ENCODE measurements around the gene ALS2CL.
A peak's percentile ranks its signal among the peaks of the same experiment; 100 is the strongest.

ALS2CL gene

GRCh38 chr3:46701181-46701939 lies 7.9 kb upstream of the ALS2CL start, which contains the start of gene TMIE:
TMIE (plus strand) TSS chr3:46701392; CDS start chr3:46701488, 96 bp downstream.
- DNase-seq = no peak

DNA sequence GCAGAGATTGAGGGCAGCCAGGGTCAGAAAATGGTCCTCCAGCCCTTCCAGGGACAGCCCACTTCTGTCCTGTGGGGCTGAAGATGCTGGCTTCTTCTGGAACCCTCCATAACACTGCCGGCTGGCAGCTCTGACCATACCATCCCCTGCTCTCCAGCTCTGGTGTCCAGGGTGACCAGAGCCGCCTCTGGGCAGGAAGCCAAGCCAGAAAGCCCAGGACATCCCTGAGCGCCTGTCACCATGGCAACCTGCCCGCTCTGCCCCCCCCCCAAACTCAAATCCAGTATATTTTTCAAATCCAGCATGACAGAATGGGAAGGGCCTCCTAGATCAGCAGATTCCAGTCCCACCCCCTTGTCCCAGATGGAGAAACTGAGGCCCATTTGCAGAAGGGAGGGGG lies 7.3 kb upstream of the ALS2CL start:
- DNase-seq = no peak

GRCh38 chr3:46699676-46700523 lies 6.4 kb upstream of the ALS2CL start:
- no peak for DNase-seq

- DNase-seq = no peak
These were observed 2.7 kb upstream of the ALS2CL start for GRCh38 chr3:46695962-46696894.

GRCh38 chr3:46695177-46695961 lies 1.9 kb upstream of the ALS2CL start:
- DNase-seq = peak; percentile 40

GRCh38 chr3:46694520-46694919 lies 1.0 kb upstream of the ALS2CL start:
- no peak for DNase-seq

- DNase-seq = no peak
These were observed 380 bp upstream of the ALS2CL start for GRCh38 chr3:46693892-46694226.

DNA sequence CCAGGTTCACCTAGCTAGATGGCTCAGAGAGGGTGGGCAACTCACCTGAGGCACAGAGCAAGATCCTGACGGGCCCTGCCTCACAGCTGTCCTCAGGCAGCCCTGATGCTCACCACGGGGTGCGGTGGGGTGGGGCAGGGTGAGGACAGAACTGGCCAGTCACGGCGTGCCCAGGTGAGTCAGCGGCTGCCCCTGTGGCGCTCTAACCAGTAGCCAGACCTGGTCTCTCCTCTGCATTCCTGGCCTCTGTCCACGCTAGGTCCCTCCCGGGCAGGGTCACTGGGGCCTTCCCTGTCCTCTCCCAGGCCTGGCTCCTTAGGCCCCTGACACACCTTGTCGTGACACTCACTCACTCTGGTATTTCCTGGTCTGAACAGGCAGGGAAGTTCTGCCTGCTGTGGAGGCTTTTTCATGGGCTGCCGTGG lies 901 bp downstream of the ALS2CL start:
- DNase-seq = no peak

DNA sequence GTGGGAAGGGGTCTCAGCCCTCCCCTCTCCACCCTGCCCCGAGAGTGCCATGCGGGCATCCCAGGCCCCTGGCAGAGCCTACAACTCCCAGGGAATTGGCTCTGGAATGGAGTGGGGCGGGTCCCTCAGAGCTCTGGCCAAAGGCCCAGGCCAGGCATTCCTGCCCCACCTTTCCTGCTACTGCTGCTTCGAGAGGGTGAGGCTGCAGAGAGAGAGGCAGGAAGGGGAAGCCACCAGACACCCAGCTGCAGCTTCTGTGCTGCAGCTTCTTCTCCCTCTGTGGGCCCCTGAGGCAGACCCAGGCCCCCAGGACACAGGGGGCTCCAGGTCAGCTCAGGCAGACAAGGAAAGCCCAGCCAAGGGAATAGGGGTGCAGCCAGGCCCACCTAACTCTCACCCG lies 2.7 kb downstream of the ALS2CL start:
- DNase-seq = no peak

GRCh38 chr3:46685446-46685845 lies 8.0 kb downstream of the ALS2CL start:
- DNase-seq = no peak

GRCh38 chr3:46684891-46685290 lies 8.6 kb downstream of the ALS2CL start:
- no peak for DNase-seq

DNA sequence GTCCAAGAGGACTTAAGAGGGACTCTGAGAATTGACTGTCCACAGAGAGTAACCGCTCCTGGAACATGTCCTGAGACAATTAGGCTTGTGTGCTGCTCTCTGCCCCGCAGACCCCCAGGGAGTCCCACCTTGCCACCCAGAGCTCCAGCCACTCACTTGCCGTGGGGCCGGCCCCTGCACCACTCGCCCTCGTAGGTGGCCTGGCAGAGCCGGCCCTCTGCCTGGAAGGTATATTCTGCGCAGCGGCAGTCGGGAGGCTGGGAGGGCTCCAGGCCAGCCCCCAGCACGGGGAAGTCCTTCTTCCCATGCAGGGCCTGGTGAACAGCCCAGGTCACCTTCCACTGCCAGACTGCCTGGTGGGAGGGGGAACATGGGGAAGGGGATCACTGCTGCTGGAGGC lies 10.5 kb downstream of the ALS2CL start:
- DNase-seq = no peak

GRCh38 chr3:46681856-46682540 lies 11.5 kb downstream of the ALS2CL start:
- no peak for DNase-seq

DNA sequence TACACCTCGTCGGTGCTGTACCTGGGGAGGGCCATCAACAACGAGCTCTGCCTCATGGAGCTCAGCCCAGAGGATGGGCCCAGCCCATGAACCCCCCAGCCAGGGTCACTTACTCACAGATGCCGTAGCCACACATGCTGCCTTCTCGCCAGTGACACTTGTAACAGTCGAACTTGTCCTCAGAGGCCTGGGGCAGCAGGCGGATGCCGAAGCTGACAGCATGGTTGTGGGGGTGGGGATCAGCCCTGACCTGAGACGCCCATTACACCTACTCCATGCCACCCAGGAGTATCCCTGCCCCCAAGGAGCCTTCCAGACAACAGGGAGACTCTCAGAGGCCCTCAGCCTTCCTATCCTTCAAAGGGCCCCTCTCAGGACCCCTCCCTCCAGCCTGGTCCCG lies 12.1 kb downstream of the ALS2CL start:
- no peak for DNase-seq

DNA sequence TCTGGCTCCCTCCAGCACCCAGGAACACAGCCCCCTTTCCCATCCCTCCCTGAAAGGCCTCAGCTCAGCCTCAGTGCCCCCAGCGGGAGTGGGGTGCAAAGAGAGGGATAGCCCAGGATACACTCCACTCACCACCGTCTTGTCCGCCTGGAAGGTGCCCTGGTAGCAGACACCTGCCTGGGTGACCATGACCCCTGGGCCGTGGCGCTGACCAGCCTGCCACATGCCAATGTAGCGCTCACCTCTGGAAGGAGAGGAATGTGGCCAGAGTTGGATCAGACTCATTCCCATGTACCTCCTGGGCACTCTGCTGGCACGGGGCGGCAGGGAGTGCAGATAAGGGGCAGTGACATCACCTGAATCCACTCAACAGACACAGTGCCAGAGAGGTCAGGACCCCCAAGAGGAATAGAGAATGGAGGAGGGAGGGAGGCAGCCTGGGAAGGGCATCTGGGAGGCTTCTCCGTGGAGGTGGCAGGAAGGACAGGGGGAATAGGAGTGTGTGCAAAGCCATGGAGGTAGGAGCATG lies 13.1 kb downstream of the ALS2CL start:
- no peak for DNase-seq

- DNase-seq = no peak
These were observed 13.8 kb downstream of the ALS2CL start for GRCh38 chr3:46679681-46680080.

DNA sequence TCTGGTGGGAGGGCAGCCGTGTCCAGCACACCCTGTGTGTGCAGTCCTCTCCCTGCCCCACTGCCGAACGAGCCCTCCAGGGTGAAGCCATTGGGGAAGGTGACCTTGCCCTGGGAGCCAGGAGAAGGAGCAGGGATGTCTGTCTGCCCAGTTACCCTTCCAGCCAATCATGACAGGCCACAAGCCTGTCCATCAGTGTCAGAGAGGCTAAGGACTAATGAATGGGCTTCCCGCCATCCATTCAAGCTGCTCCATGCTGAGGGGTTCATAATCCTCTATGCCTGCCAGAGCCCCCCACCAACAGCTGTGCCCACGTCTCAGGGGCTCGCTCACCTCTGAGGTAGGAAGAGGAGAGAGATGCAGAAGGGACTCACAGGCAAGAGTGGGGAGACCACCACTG lies 15.2 kb downstream of the ALS2CL start:
- no peak for DNase-seq

DNA sequence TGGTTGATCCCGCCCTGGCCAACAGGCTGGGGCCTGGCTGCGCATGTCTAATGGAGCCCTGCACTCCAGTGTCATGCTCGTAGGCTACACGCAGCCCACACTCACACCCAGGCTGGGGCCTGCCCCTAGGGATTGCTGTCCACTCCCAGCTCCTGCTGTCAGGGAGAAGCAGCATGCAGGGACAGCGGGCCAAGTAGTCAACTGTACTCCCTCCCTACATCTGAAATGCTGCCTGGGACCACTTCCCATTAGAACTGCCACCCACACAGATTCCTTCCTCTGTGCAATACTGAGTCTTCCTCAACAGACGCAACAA lies 16.1 kb downstream of the ALS2CL start:
- DNase-seq = no peak

GRCh38 chr3:46676601-46677410 lies 16.7 kb downstream of the ALS2CL start:
- no peak for DNase-seq

DNA sequence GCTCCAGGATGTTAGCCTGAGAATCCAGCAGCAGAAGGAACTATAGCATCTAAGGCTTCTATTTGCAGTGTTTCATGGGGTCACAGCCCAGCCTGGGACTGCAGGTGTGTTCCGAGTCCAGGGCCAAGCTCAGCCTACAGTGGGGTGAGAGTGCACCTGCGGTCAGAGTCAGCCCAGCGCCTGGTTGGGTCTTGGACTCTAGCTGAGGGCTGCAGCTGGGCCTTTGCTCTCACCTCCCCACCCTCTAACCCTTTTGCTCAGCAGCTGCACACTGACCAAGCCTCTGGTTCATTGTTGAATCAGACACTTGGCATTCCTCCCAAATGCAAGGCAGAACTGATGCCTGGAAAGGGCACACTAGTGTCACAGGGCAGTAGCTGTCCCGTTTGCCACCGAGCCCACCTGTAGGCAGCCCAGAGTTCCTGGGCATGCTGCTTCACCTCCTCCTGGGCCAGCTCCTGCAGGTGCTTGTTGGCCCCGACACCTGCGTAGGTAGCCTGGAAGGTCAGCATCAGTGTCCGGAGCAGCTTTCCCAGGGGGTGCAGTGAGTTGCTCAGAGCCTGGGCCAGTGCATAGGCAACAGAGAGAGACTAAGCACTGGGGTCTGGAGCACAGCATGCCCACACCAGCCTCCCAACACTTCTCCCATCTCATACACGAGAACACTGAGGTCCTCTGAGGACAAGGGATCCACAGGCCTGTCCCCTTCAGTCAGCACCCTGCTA lies 17.5 kb downstream of the ALS2CL start:
- no peak for DNase-seq
